Parathyroid adenoma (tissue), 2 donors: ENCODE measurements around the gene GGA1.

Experiments used
- H2AFZ ChIP-seq: fragments of 300-600 bp; sonication (generic); one replicate; pipeline ENCODE4 v1.7.0; 2017; ENCODE audit warnings: antibody characterized with exemption, mild to moderate bottlenecking
- H3K27ac ChIP-seq: fragments of 300-600 bp; sonication (generic); one replicate; pipeline ENCODE4 v1.7.0; 2017
- H3K27me3 ChIP-seq: fragments of 300-600 bp; sonication (generic); one replicate; pipeline ENCODE4 v1.7.0; 2017; ENCODE audit warnings: low read length; ENCODE audit not compliant: control insufficient read depth, insufficient read depth
- H3K36me3 ChIP-seq: fragments of 300-600 bp; sonication (generic); one replicate; pipeline ENCODE4 v1.7.0; 2017; ENCODE audit warnings: low read length; ENCODE audit not compliant: control insufficient read depth, insufficient read depth
- H3K4me1 ChIP-seq: fragments of 300-600 bp; sonication (generic); one replicate; pipeline ENCODE4 v1.7.0; 2017; ENCODE audit warnings: control low read depth
- H3K4me2 ChIP-seq: fragments of 300-600 bp; sonication (generic); one replicate; pipeline ENCODE4 v1.7.0; 2017; ENCODE audit warnings: low read length
- H3K4me3 ChIP-seq: fragments of 300-600 bp; sonication (generic); one replicate; pipeline ENCODE4 v1.7.0; 2017; ENCODE audit warnings: low read depth, low read length
- H3K79me2 ChIP-seq: fragments of 300-600 bp; sonication (generic); one replicate; pipeline ENCODE4 v1.7.0; 2017; ENCODE audit warnings: control low read depth
- H3K9ac ChIP-seq: fragments of 300-600 bp; sonication (generic); one replicate; pipeline ENCODE4 v1.7.0; 2017; ENCODE audit warnings: mild to moderate bottlenecking
- H3K9me3 ChIP-seq: fragments of 300-600 bp; sonication (generic); one replicate; pipeline ENCODE4 v1.7.0; 2017; ENCODE audit warnings: low read length; ENCODE audit not compliant: control insufficient read depth
- TF ChIP-seq, protein P1 (sequence below): fragments of 300-600 bp; sonication (generic); IDR thresholded peaks from one replicate; pipeline ENCODE4 v1.7.0; 2017; ENCODE audit warnings: antibody characterized with exemption, mild to moderate bottlenecking
- donor health status: primary hyperparathyroidism.

The GGA1 gene

DNA sequence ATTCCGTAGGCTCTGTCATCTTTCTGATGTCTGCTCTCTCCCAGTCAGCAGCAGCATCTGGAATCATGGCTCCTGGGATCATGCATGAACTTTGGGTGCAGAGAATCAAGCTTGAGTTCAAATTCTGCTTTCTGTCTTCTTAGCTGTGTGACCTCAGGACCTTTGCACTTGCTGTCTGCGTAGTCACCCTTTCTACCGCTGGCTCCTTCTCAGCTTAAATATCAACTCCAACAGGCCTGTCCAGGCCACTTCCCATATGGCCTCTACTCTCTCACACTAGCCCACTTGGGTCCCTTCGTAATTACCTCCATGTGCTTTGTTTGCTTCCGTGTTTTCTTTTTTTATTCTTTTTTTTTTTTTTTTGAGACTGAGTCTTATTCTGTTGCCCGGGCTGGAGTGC, 4.6 kb upstream of the GGA1 start:
- Histone ChIP-seq H3K9me3 (no peaks in the 10 kb centered on the region), H3K4me2 (no peak overlapping the region), H3K36me3 (no peaks in the 10 kb centered on the region), H3K79me2 (no peaks in the 10 kb centered on the region), H2AFZ (no peak overlapping the region), H3K27me3 (no peaks in the 10 kb centered on the region), H3K4me1 (peaks cover 10% of the 10 kb centered on the region), H3K9ac (no peak overlapping the region), H3K4me3 (no peak overlapping the region), H3K27ac (no peak overlapping the region)
- TF ChIP-seq, protein P1, sequence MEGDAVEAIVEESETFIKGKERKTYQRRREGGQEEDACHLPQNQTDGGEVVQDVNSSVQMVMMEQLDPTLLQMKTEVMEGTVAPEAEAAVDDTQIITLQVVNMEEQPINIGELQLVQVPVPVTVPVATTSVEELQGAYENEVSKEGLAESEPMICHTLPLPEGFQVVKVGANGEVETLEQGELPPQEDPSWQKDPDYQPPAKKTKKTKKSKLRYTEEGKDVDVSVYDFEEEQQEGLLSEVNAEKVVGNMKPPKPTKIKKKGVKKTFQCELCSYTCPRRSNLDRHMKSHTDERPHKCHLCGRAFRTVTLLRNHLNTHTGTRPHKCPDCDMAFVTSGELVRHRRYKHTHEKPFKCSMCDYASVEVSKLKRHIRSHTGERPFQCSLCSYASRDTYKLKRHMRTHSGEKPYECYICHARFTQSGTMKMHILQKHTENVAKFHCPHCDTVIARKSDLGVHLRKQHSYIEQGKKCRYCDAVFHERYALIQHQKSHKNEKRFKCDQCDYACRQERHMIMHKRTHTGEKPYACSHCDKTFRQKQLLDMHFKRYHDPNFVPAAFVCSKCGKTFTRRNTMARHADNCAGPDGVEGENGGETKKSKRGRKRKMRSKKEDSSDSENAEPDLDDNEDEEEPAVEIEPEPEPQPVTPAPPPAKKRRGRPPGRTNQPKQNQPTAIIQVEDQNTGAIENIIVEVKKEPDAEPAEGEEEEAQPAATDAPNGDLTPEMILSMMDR, result no peak

DNA sequence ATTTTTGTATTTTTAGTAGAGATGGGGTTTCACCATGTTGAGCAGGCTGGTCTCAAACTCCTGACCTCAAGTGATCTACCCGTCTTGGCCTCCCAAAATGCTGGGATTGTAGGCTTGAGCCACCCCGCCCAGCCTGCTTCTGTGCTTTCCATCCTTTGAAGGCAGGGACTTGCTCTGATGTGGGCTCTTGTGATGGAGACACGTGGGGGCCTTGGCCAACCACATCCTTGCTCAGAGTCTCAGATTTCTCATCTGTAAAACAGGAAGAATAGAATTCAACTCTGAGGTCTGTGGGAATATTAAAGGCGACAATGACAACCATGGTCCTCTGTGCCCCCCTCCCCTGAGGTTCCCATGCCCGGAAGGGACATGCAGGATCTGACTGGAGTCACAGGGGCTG, 3.8 kb upstream of the GGA1 start:
- Histone ChIP-seq H3K4me1 (peaks cover 8% of the 10 kb centered on the region), H3K79me2 (no peaks in the 10 kb centered on the region), H3K9me3 (no peaks in the 10 kb centered on the region), H3K27ac (peak overlapping the region; percentile 60), H3K36me3 (no peaks in the 10 kb centered on the region), H3K4me2 (no peak overlapping the region), H3K9ac (no peak overlapping the region), H3K4me3 (no peak overlapping the region), H3K27me3 (no peaks in the 10 kb centered on the region), H2AFZ (peak overlapping the region; percentile 42)
- TF ChIP-seq, protein P1, result no peak

DNA sequence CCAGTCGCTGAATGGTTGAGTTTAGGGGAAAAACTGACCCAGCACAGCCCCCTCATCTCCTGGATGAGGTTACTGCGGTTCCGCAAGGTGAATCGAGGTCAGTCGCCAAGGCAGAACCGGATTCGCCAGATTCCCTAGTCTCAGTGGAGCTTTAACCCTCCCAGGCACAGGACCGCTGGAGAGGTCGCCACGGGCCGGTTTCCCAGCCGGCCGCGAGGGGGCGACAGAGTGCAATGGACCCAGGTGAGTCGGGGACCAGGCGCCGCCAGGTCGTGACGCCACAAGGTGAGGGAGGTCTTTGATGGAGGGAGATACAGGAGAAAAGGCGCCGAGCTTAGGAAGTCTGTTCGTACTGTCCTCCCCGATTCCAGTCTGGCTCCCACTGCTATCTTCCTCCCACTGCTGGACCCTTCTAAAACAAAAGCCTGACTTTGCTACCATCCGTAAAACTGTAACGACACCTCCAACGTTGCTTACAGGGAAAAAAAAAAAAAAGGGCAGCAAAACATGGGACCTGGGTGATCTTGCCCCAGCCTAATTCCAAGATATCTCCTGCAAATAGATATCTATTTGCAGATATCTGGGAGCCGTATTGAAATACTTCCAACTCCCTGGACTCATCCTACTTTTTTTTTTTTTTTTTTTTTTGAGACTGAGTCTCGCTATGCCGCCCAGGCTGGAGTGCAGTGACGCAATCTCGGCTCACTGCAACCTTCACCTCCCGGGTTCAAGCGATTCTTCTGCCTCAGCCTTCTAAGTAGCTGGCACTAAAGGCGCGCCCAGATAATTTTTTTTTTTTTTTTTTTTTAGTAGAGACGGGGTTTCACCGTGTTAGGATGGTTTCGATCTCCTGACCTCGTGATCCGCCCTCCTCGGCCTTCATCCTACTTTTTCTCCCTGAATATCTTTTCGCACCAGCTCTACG, 1.4 kb upstream of the GGA1 start:
- H3K27ac ChIP-seq, result peak overlapping the region; percentile 97
- H3K9me3 ChIP-seq, result no peaks in the 10 kb centered on the region
- H3K4me2 ChIP-seq, result peak overlapping the region; percentile 75
- H3K4me1 ChIP-seq, result peaks cover 3% of the 10 kb centered on the region
- TF ChIP-seq, protein P1, result peak; percentile 95
- peak overlapping the region; percentile 64 for H2AFZ ChIP-seq
- H3K36me3 ChIP-seq, result no peaks in the 10 kb centered on the region
- H3K4me3 ChIP-seq, result peak overlapping the region; percentile 60
- no peak overlapping the region for H3K9ac ChIP-seq
- no peaks in the 10 kb centered on the region for H3K27me3 ChIP-seq
- no peaks in the 10 kb centered on the region for H3K79me2 ChIP-seq

DNA sequence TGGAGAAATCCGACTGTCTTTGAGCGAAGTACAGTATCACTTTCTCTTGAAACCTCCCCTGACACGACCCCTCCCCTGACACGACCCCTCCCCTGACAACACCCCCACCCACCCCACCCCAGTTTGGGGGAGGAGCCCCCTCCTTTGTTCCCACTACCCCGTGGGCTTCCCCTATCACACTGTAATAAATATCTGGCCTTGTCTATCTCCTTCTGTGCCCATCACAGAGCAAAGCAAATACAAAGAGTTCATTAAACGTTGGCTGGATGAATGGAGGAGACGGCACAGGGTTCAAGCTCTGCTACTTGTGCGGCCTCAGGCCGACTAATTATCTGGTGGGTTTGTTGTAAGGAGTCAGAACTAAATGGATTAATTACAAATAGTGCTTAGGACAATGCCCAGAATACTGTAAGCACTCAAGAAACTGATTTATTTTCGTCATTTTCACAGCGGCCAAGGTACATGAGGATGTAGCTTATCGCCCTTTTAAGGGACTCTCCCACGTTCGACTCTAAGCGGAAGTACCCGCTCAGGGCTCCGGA, 628 bp upstream of the GGA1 start:
- Histone ChIP-seq H3K27me3 (no peaks in the 10 kb centered on the region), H2AFZ (peak overlapping the region; percentile 78), H3K4me3 (peak overlapping the region; percentile 76), H3K27ac (peak overlapping the region; percentile 97), H3K4me1 (peaks cover 3% of the 10 kb centered on the region), H3K79me2 (no peaks in the 10 kb centered on the region), H3K4me2 (peak overlapping the region; percentile 84), H3K9ac (no peak overlapping the region), H3K9me3 (no peaks in the 10 kb centered on the region), H3K36me3 (no peaks in the 10 kb centered on the region)
- TF ChIP-seq, protein P1, result no peak
